ENCODE data around the gene HAND2. TPM values are rescaled to one million over a fixed set of nuclear protein-coding genes. Genes with fewer than 3 reads are reported as not detected.

HAND2 gene
- total RNA-seq, 2 experiments from 2014 or later, result not detected

GRCh38 chr4:173498023-173498422 is 32.0 kb downstream of the HAND2 start:
- Mint-ChIP-seq H3K4me1 (peaks cover 13% of the 10 kb centered on the region), H3K4me3 (no peak overlapping the region), H3K9me3 (peaks cover 2% of the 10 kb centered on the region), H3K27ac (no peak overlapping the region), H3K36me3 (peaks cover 2% of the 10 kb centered on the region), H3K27me3 (peaks cover 76% of the 10 kb centered on the region)
- no peak for ATAC-seq (ENCODE audit: low read depth)
- POLR2A ChIA-PET, result no interaction called here
- DNase-seq, result no peak

GRCh38 chr4:173494013-173494970 is 35.7 kb downstream of the HAND2 start:
- POLR2A ChIA-PET, result no interaction called here
- Mint-ChIP-seq H3K4me3 (peak overlapping the region; percentile 83), H3K36me3 (no peaks in the 10 kb centered on the region), H3K9me3 (no peaks in the 10 kb centered on the region), H3K27ac (no peak overlapping the region), H3K4me1 (peaks cover 17% of the 10 kb centered on the region), H3K27me3 (peaks cover 45% of the 10 kb centered on the region)
- DNase-seq, result no peak
- peak; percentile 98 for ATAC-seq (ENCODE audit: low read depth)

GRCh38 chr4:173493041-173493440 is 37.0 kb downstream of the HAND2 start:
- DNase-seq (no peak), ATAC-seq (ENCODE audit: low read depth) (no peak)
- no peak overlapping the region for H3K27ac Mint-ChIP-seq
- peaks cover 33% of the 10 kb centered on the region for H3K27me3 Mint-ChIP-seq
- peaks cover 17% of the 10 kb centered on the region for H3K4me1 Mint-ChIP-seq
- POLR2A ChIA-PET, result no interaction called here
- no peaks in the 10 kb centered on the region for H3K9me3 Mint-ChIP-seq
- no peak overlapping the region for H3K4me3 Mint-ChIP-seq
- no peaks in the 10 kb centered on the region for H3K36me3 Mint-ChIP-seq

GRCh38 chr4:173492315-173492714 is 37.7 kb downstream of the HAND2 start:
- DNase-seq (no peak), ATAC-seq (ENCODE audit: low read depth) (no peak)
- Mint-ChIP-seq H3K4me1 (peaks cover 17% of the 10 kb centered on the region), H3K4me3 (no peak overlapping the region), H3K27me3 (peaks cover 31% of the 10 kb centered on the region), H3K9me3 (no peaks in the 10 kb centered on the region), H3K36me3 (no peaks in the 10 kb centered on the region), H3K27ac (no peak overlapping the region)
- POLR2A ChIA-PET, result no interaction called here

- POLR2A ChIA-PET, result interaction anchor here (0.6 kb wide), 1 partner anchor 71 kb away, joined by 4 read pairs; no protein-coding TSS in a partner anchor
- Mint-ChIP-seq H3K4me1 (peaks cover 17% of the 10 kb centered on the region), H3K9me3 (no peaks in the 10 kb centered on the region), H3K36me3 (no peaks in the 10 kb centered on the region), H3K27ac (no peak overlapping the region), H3K4me3 (no peak overlapping the region), H3K27me3 (peaks cover 19% of the 10 kb centered on the region)
- no peak for ATAC-seq (ENCODE audit: low read depth)
- DNase-seq, result no peak
Observed at GRCh38 chr4:173490817-173491528, 39.1 kb downstream of the HAND2 start.

GRCh38 chr4:173490256-173490655 is 39.8 kb downstream of the HAND2 start:
- Mint-ChIP-seq H3K4me3 (no peak overlapping the region), H3K27me3 (peaks cover 13% of the 10 kb centered on the region), H3K9me3 (no peaks in the 10 kb centered on the region), H3K4me1 (peaks cover 17% of the 10 kb centered on the region), H3K36me3 (no peaks in the 10 kb centered on the region), H3K27ac (no peak overlapping the region)
- ATAC-seq (ENCODE audit: low read depth), result no peak
- no peak for DNase-seq
- POLR2A ChIA-PET, result no interaction called here

- DNase-seq (no peak), ATAC-seq (ENCODE audit: low read depth) (no peak)
- Mint-ChIP-seq H3K9me3 (no peaks in the 10 kb centered on the region), H3K27ac (no peak overlapping the region), H3K27me3 (peaks cover 9% of the 10 kb centered on the region), H3K4me1 (peaks cover 17% of the 10 kb centered on the region), H3K36me3 (no peaks in the 10 kb centered on the region), H3K4me3 (no peak overlapping the region)
- POLR2A ChIA-PET, result no interaction called here
Observed at GRCh38 chr4:173489514-173489913, 40.5 kb downstream of the HAND2 start.

- H3K36me3 Mint-ChIP-seq, result no peaks in the 10 kb centered on the region
- H3K27me3 Mint-ChIP-seq, result peaks cover 1% of the 10 kb centered on the region
- no peak overlapping the region for H3K4me3 Mint-ChIP-seq
- ATAC-seq (ENCODE audit: low read depth), result no peak
- no peak for DNase-seq
- H3K27ac Mint-ChIP-seq, result no peak overlapping the region
- H3K4me1 Mint-ChIP-seq, result peaks cover 12% of the 10 kb centered on the region
- POLR2A ChIA-PET, result no interaction called here
- no peaks in the 10 kb centered on the region for H3K9me3 Mint-ChIP-seq
Observed at GRCh38 chr4:173488656-173489055, 41.4 kb downstream of the HAND2 start.

GRCh38 chr4:173488074-173488473 is 42.0 kb downstream of the HAND2 start:
- POLR2A ChIA-PET, result no interaction called here
- H3K27ac Mint-ChIP-seq, result no peak overlapping the region
- peaks cover 12% of the 10 kb centered on the region for H3K4me1 Mint-ChIP-seq
- H3K27me3 Mint-ChIP-seq, result no peaks in the 10 kb centered on the region
- H3K4me3 Mint-ChIP-seq, result no peak overlapping the region
- no peak for DNase-seq
- H3K36me3 Mint-ChIP-seq, result no peaks in the 10 kb centered on the region
- H3K9me3 Mint-ChIP-seq, result no peaks in the 10 kb centered on the region
- ATAC-seq (ENCODE audit: low read depth), result no peak

- Mint-ChIP-seq H3K27me3 (no peaks in the 10 kb centered on the region), H3K27ac (no peak overlapping the region), H3K9me3 (no peaks in the 10 kb centered on the region), H3K36me3 (no peaks in the 10 kb centered on the region), H3K4me1 (peaks cover 10% of the 10 kb centered on the region), H3K4me3 (no peak overlapping the region)
- ATAC-seq (ENCODE audit: low read depth), result no peak
- no peak for DNase-seq
- POLR2A ChIA-PET, result no interaction called here
Observed at GRCh38 chr4:173486714-173487392, 43.2 kb downstream of the HAND2 start.

GRCh38 chr4:173485164-173485563 is 44.9 kb downstream of the HAND2 start:
- H3K27me3 Mint-ChIP-seq, result no peaks in the 10 kb centered on the region
- H3K36me3 Mint-ChIP-seq, result no peaks in the 10 kb centered on the region
- no peak overlapping the region for H3K27ac Mint-ChIP-seq
- POLR2A ChIA-PET, result no interaction called here
- peaks cover under 1% of the 10 kb centered on the region for H3K4me1 Mint-ChIP-seq
- H3K9me3 Mint-ChIP-seq, result no peaks in the 10 kb centered on the region
- DNase-seq, result no peak
- no peak overlapping the region for H3K4me3 Mint-ChIP-seq
- ATAC-seq (ENCODE audit: low read depth), result peak; percentile 47

GRCh38 chr4:173482330-173482931 is 47.6 kb downstream of the HAND2 start:
- peak; percentile 30 for ATAC-seq (ENCODE audit: low read depth)
- H3K27ac Mint-ChIP-seq, result no peak overlapping the region
- H3K9me3 Mint-ChIP-seq, result no peaks in the 10 kb centered on the region
- no peak for DNase-seq
- no peaks in the 10 kb centered on the region for H3K27me3 Mint-ChIP-seq
- no peaks in the 10 kb centered on the region for H3K4me1 Mint-ChIP-seq
- no peaks in the 10 kb centered on the region for H3K36me3 Mint-ChIP-seq
- POLR2A ChIA-PET, result no interaction called here
- H3K4me3 Mint-ChIP-seq, result no peak overlapping the region

GRCh38 chr4:173478913-173479283 is 51.1 kb downstream of the HAND2 start:
- H3K9me3 Mint-ChIP-seq, result no peaks in the 10 kb centered on the region
- H3K4me3 Mint-ChIP-seq, result no peak overlapping the region
- no peaks in the 10 kb centered on the region for H3K4me1 Mint-ChIP-seq
- H3K36me3 Mint-ChIP-seq, result no peaks in the 10 kb centered on the region
- H3K27me3 Mint-ChIP-seq, result no peaks in the 10 kb centered on the region
- POLR2A ChIA-PET, result no interaction called here
- ATAC-seq (ENCODE audit: low read depth) (no peak), DNase-seq (no peak)
- H3K27ac Mint-ChIP-seq, result no peak overlapping the region

Data from activated naive CD8-positive, alpha-beta T cell treated with anti-CD3 and anti-CD28 coated beads, Interleukin-2, amount 10 ng/mL, durations not matched to agents 7 days and 5 days (primary cell).